Prostate gland (tissue), 2 donors: ENCODE measurements around the gene TBX2. TPM values are rescaled to one million over a fixed set of nuclear protein-coding genes. Genes with fewer than 3 reads are reported as not detected.

Experiments
- DNase-seq: peaks from one replicate; pipeline ENCODE4 v3.0.0-alpha.2; 2019; ENCODE audit warnings: low spot score
- H3K27ac ChIP-seq, 2 donors: fragments of 200-600 bp; sonication (generic); 2 replicates each; pipeline ENCODE4 v1.5.1; 2017 to 2019
- H3K27me3 ChIP-seq: fragments of 200-600 bp; sonication (generic); replicated peaks from 2 replicates; pipeline ENCODE4 v1.5.1; 2019; ENCODE audit not compliant: insufficient read depth
- H3K36me3 ChIP-seq, 2 donors: fragments of 200-600 bp; sonication (generic); 1 replicate in 1 of 2; 2 replicates in 1 of 2; pipeline versions ENCODE4 v1.5.1 to v1.8.1; 2017 to 2019
- H3K4me1 ChIP-seq: fragments of 200-600 bp; sonication (generic); replicated peaks from 2 replicates; pipeline ENCODE4 v1.5.1; 2019
- H3K4me3 ChIP-seq, 2 donors: fragments of 200-600 bp; sonication (generic); 2 replicates each; pipeline ENCODE4 v1.5.1; 2017 to 2019
- H3K9me3 ChIP-seq: fragments of 200-600 bp; sonication (generic); 2 replicates; pipeline ENCODE4 v1.5.1; 2017
- POLR2A ChIP-seq: fragments of 450-650 bp; IDR thresholded peaks from one replicate; pipeline ENCODE4 v1.6.1; 2016; ENCODE audit warnings: antibody characterized with exemption, mild to moderate bottlenecking
- POLR2AphosphoS5 ChIP-seq: sonication (generic); formaldehyde crosslinking; IDR thresholded peaks from one replicate; pipeline ENCODE4 v1.6.1; 2017; ENCODE audit warnings: antibody characterized with exemption
- WGBS: methylation state at CpG from one replicate; pipeline ENCODE4 v1.1.5; 2018; 5-methylcytosine and 5-hydroxymethylcytosine counted together
- intact Hi-C: fragments of 100-400 bp; cut with DNase I; formaldehyde crosslinking; loops from one replicate; pipeline ENCODE4 v1.14.2; 2022
- total RNA-seq, 2 donors: library from RNA; depleted of rRNA; stranded (reverse); fragments of >200 nt; gene quantifications; one replicate each; pipeline ENCODE4 v1.1.0, GENCODE V29; 2016
- TF ChIP-seq, protein P1 (sequence below), 4 experiments: fragments of 200-600 bp in 2 of 4; fragments of 450-650 bp in 2 of 4; sonication (generic) in 2 of 4; IDR thresholded peaks; 1 replicate in 3 of 4; 2 replicates in 1 of 4; pipeline ENCODE4 v1.5.1; 2016 to 2019; ENCODE audit warnings: antibody characterized with exemption in 4 of 4, mild to moderate bottlenecking in 2 of 4, moderate library complexity in 2 of 4

The TBX2 gene
- total RNA-seq, 2 donors from 2014 or later, result 9.2 to 34.1 TPM

DNA sequence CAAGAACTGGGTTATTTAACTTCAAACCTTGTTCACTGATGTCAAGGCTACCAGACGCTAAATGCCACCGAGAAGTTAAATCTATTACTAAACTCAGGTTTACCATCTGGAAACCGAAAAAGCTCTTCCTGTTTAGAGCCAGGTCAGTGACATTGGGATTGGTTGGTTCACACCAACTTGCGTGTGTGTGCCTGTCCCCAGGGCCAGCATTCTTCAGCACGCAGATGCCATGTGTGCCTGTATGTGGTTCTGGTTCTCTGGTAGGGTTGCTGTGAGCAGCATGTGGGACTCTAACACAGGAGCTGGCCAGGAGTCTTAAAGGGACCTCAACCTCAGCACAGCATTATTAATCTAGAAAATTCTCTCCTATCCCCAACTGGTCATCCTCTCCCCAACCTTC, 18.1 kb upstream of the TBX2 start:
- 96% methylated on average over 5 of the region's 5 CpGs for WGBS
- DNase-seq, result no peak
- H3K27me3 ChIP-seq, result no peaks in the 10 kb centered on the region
- no peaks in the 10 kb centered on the region for H3K4me1 ChIP-seq
- intact Hi-C loops, result no loop called here
- H3K4me3 ChIP-seq, result no peak overlapping the region
- no peak overlapping the region for H3K27ac ChIP-seq
- H3K9me3 ChIP-seq, result no peaks in the 10 kb centered on the region
- no peaks in the 10 kb centered on the region for H3K36me3 ChIP-seq
- TF ChIP-seq, protein P1, sequence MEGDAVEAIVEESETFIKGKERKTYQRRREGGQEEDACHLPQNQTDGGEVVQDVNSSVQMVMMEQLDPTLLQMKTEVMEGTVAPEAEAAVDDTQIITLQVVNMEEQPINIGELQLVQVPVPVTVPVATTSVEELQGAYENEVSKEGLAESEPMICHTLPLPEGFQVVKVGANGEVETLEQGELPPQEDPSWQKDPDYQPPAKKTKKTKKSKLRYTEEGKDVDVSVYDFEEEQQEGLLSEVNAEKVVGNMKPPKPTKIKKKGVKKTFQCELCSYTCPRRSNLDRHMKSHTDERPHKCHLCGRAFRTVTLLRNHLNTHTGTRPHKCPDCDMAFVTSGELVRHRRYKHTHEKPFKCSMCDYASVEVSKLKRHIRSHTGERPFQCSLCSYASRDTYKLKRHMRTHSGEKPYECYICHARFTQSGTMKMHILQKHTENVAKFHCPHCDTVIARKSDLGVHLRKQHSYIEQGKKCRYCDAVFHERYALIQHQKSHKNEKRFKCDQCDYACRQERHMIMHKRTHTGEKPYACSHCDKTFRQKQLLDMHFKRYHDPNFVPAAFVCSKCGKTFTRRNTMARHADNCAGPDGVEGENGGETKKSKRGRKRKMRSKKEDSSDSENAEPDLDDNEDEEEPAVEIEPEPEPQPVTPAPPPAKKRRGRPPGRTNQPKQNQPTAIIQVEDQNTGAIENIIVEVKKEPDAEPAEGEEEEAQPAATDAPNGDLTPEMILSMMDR (IDR thresholded peaks at IDR 0.05), result no peak
- TF ChIP-seq POLR2AphosphoS5, result no peak

DNA sequence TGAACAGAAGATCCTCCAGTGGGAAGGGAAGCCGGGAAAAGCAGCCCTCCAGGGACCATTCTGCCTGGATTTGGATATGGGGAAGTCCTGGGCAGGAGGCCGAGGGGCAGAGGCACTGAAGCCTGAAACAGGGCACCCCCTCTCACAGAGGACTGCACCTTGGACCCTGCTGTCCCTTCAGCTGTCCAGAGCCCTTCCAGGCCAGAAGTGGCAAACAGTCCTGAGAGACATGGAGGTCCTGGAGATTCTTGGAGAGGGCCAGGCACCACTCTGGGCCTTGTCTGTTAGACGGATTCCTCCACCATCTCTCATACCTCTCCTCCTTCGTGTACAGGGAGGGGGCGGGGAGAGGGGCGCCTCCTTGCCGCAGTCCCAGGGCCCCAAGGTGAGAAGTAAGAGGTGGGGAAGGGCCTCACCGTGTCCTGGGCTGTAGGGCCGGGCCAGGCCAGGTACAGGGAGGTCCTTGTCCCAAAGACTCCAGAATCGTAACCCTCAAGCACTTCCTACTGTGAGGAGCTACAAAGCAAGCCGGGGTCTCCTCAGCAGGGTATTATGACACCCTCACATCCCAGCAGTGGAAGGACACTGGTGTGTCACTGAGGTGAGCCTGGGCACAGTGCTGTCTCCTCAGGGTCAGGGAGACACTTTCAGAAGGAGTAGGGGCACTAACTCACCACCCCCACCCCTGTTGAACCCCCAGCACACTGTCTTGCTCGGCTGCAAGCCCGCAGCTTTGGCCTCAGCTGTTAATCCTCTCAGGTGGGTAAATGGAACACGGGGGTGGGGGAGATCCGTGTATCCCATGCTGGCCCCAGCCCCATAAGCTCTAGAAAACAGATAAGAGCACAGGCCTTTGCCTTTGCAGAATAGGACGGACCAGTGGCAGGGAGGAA, 16.6 kb upstream of the TBX2 start:
- 87% methylated on average over 16 of the region's 16 CpGs for WGBS
- intact Hi-C loops, result no loop called here

DNA sequence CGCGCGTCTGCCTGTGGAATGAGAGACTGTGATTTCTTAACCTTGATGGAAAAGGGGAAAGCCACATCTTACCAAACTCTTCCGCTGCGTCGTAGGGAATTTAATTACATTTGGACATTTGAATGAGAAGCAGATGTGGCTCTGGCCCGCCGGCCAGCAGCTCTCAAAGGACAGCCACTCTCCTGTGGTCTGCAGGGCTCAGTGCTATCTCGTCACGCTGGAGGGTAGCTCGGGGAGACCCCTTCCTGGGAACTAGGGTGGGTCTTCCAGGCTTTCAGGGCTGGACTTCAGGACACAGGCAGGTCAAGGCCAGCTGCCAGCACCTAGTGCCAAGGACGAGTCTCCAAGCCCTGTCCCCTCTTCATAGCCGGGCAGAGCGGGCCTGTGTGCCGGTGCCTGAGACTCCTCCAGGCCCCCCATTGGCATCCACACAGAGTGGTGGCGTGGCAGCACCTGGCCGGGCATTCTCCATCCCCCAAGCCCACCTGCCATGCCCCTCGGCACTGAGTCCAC, 15.9 kb upstream of the TBX2 start:
- Histone ChIP-seq H3K4me3 (no peak overlapping the region), H3K27ac (no peak overlapping the region), H3K36me3 (no peaks in the 10 kb centered on the region), H3K9me3 (no peaks in the 10 kb centered on the region), H3K4me1 (no peaks in the 10 kb centered on the region), H3K27me3 (no peaks in the 10 kb centered on the region)
- DNase-seq, result no peak
- WGBS, result 89% methylated on average over 18 of the region's 18 CpGs
- intact Hi-C loops, result no loop called here
- no peak for TF ChIP-seq POLR2AphosphoS5
- TF ChIP-seq POLR2A, result no peak
- TF ChIP-seq, protein P1 (IDR thresholded peaks at IDR 0.05), result no peak

More for the DNA sequence above, 16.6 kb upstream of the TBX2 start:
- no peaks in the 10 kb centered on the region for H3K4me1 ChIP-seq
- no peak overlapping the region for H3K27ac ChIP-seq
- no peaks in the 10 kb centered on the region for H3K36me3 ChIP-seq
- H3K4me3 ChIP-seq, result no peak overlapping the region
- TF ChIP-seq POLR2AphosphoS5 (no peak), POLR2A (no peak)
- TF ChIP-seq, protein P1 (IDR thresholded peaks at IDR 0.05), result no peak
- DNase-seq, result no peak
- no peaks in the 10 kb centered on the region for H3K9me3 ChIP-seq
- no peaks in the 10 kb centered on the region for H3K27me3 ChIP-seq

DNA sequence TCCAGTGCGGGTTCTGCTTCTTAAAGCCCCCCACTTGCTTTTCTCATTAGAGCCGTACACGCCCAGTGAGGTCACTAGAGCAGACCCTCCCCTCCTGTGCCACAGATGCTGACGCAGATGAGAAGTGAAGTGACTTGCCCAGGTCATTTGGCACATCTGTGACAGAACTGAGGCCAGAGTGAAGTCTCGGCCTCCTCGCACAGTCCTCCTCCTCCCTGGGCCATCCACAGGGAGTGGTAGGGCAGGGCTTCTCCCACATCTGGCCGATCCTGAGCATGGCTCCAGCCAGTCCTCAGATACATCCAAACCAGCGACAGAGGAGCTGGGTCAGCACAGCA, 15.3 kb upstream of the TBX2 start:
- no peak overlapping the region for H3K4me3 ChIP-seq
- TF ChIP-seq, protein P1 (IDR thresholded peaks at IDR 0.05), result no peak
- TF ChIP-seq POLR2AphosphoS5 (no peak), POLR2A (no peak)
- H3K27me3 ChIP-seq, result no peaks in the 10 kb centered on the region
- intact Hi-C loops, result no loop called here
- H3K4me1 ChIP-seq, result no peaks in the 10 kb centered on the region
- no peak overlapping the region for H3K27ac ChIP-seq
- H3K36me3 ChIP-seq, result no peaks in the 10 kb centered on the region
- H3K9me3 ChIP-seq, result no peaks in the 10 kb centered on the region
- no peak for DNase-seq
- 92% methylated on average over 8 of the region's 8 CpGs for WGBS
